HL-60 (cell line): ENCODE measurements around the gene COG1.

Experiments used
- DNase-seq, 2 experiments: peaks; one replicate each; pipeline ENCODE4 v3.0.0-alpha.2; 2010 to 2020; ENCODE audit warnings: low read depth in 1 of 2, low spot score in 1 of 2
- H3K27ac ChIP-seq: fragments of 250-450 bp; sonication (Bioruptor Pico); replicated peaks from 2 replicates; pipeline ENCODE4 v1.5.1; 2020; ENCODE audit warnings: mild to moderate bottlenecking, moderate library complexity
- H3K27me3 ChIP-seq: fragments of 250-450 bp; sonication (Bioruptor Pico); 2 replicates; pipeline ENCODE4 v1.5.1; 2021; ENCODE audit warnings: mild to moderate bottlenecking, moderate library complexity; ENCODE audit not compliant: insufficient read depth, poor library complexity, severe bottlenecking
- H3K4me3 ChIP-seq: replicated peaks from 2 replicates; pipeline ENCODE4 v1.5.1; 2011; ENCODE audit warnings: mild to moderate bottlenecking, control low read depth, low read length; ENCODE audit not compliant: insufficient read depth
- GABPA ChIP-seq: IDR thresholded peaks from 2 replicates; pipeline ENCODE4 v1.6.1; 2012; ENCODE audit warnings: low read depth
- POLR2AphosphoS5 ChIP-seq: IDR thresholded peaks from 2 replicates; pipeline ENCODE4 v1.6.1; 2012; ENCODE audit warnings: low read depth
- SPI1 ChIP-seq: IDR thresholded peaks from 2 replicates; pipeline ENCODE4 v1.6.1; 2012; ENCODE audit warnings: low read depth, mild to moderate bottlenecking, borderline replicate concordance
- TF ChIP-seq, protein P1 (sequence below): IDR thresholded peaks from 2 replicates; pipeline ENCODE4 v1.6.1; 2012; ENCODE audit warnings: low read depth; ENCODE audit not compliant: insufficient replicate concordance
- TF ChIP-seq, protein P2 (sequence below): IDR thresholded peaks from one replicate; pipeline ENCODE4 v1.5.1; 2011; ENCODE audit warnings: low read length, control low read depth, inconsistent platforms; ENCODE audit not compliant: insufficient read depth

The COG1 gene

GRCh38 chr17:73172252-73172651 is 20.6 kb upstream of the COG1 start:
- DNase-seq: no peak
- TF ChIP-seq GABPA (no peak), POLR2AphosphoS5 (no peak), SPI1 (no peak)
- TF ChIP-seq, protein P1, sequence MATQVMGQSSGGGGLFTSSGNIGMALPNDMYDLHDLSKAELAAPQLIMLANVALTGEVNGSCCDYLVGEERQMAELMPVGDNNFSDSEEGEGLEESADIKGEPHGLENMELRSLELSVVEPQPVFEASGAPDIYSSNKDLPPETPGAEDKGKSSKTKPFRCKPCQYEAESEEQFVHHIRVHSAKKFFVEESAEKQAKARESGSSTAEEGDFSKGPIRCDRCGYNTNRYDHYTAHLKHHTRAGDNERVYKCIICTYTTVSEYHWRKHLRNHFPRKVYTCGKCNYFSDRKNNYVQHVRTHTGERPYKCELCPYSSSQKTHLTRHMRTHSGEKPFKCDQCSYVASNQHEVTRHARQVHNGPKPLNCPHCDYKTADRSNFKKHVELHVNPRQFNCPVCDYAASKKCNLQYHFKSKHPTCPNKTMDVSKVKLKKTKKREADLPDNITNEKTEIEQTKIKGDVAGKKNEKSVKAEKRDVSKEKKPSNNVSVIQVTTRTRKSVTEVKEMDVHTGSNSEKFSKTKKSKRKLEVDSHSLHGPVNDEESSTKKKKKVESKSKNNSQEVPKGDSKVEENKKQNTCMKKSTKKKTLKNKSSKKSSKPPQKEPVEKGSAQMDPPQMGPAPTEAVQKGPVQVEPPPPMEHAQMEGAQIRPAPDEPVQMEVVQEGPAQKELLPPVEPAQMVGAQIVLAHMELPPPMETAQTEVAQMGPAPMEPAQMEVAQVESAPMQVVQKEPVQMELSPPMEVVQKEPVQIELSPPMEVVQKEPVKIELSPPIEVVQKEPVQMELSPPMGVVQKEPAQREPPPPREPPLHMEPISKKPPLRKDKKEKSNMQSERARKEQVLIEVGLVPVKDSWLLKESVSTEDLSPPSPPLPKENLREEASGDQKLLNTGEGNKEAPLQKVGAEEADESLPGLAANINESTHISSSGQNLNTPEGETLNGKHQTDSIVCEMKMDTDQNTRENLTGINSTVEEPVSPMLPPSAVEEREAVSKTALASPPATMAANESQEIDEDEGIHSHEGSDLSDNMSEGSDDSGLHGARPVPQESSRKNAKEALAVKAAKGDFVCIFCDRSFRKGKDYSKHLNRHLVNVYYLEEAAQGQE: no peak
- TF ChIP-seq, protein P2, sequence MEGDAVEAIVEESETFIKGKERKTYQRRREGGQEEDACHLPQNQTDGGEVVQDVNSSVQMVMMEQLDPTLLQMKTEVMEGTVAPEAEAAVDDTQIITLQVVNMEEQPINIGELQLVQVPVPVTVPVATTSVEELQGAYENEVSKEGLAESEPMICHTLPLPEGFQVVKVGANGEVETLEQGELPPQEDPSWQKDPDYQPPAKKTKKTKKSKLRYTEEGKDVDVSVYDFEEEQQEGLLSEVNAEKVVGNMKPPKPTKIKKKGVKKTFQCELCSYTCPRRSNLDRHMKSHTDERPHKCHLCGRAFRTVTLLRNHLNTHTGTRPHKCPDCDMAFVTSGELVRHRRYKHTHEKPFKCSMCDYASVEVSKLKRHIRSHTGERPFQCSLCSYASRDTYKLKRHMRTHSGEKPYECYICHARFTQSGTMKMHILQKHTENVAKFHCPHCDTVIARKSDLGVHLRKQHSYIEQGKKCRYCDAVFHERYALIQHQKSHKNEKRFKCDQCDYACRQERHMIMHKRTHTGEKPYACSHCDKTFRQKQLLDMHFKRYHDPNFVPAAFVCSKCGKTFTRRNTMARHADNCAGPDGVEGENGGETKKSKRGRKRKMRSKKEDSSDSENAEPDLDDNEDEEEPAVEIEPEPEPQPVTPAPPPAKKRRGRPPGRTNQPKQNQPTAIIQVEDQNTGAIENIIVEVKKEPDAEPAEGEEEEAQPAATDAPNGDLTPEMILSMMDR: no peak
- Histone ChIP-seq H3K4me3 (no peak overlapping the region), H3K27me3 (no peaks in the 10 kb centered on the region), H3K27ac (no peak overlapping the region)

DNA sequence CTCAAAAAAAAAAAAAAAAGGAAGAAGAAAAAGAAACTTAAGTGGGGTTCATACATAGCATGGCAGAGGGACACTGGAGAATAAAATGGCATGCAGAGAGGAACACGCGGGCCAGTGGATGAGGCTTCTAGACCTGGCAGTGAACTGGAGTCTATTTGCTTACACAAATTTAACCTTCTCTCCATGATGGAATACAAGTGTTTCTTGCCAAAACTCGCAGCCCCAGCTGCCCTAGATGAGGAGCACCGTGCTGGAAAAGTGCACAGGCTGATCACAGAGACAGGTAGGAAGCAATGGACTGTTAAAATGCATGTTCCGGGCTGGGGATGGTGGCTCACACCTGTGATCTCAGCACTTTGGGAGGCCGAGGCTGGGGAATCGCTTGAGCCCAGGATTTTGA is 18.7 kb upstream of the COG1 start:
- TF ChIP-seq, protein P2: no peak
- no peak for TF ChIP-seq GABPA
- TF ChIP-seq, protein P1: no peak
- no peak for TF ChIP-seq SPI1
- TF ChIP-seq POLR2AphosphoS5: no peak
- Histone ChIP-seq H3K27ac (no peak overlapping the region), H3K4me3 (no peak overlapping the region), H3K27me3 (no peaks in the 10 kb centered on the region)
- no peak for DNase-seq

DNA sequence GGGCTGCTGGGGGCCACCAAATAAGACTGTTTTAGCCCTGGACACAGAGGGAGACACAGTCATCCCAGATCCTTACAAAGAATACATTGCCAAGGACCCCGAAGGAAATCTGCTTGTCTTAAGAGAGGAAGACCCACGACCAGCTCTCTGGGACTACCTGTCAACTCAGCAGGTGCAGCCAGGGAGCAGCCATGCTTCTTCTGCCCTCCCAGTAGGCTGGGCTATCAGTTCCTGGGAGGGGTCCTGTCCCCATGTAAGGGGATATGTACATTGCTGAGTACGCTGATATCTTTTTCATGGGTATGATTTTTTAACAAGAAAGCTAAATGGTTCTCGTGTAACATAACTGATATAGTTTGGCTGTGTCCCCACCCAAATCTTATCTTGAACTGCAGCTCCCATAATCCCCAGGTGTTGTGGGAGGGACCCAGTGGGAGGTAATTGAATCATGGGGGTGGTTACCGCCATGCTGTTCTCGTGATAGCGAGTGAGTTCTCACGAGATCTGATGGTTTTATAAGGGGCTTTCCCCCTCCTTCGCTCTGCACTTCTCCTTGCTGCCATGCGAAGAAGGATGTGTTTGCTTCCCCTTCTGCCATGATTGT is 16.8 kb upstream of the COG1 start:
- TF ChIP-seq, protein P2: no peak
- TF ChIP-seq, protein P1: no peak
- Histone ChIP-seq H3K4me3 (no peak overlapping the region), H3K27ac (no peak overlapping the region), H3K27me3 (no peaks in the 10 kb centered on the region)
- no peak for DNase-seq
